Stimulated activated CD8-positive, alpha-beta memory T cell treated with anti-CD3 and anti-CD28 coated beads, Interleukin-4, amount 100 ng/mL, for 1 hour (primary cell): Measurements from ENCODE around the gene AIM2.
"Not testable (repeated sequence)": the region's sequence is repeated elsewhere in the genome, so short reads cannot be mapped to it uniquely, and the experiment has no call there.

Experiments used
- DNase-seq, 2 donors: peaks; one replicate each; pipeline ENCODE4 v3.0.0-alpha.2; 2020; ENCODE audit warnings: low read depth in 2 of 2, low spot score in 1 of 2

Gene AIM2

GRCh38 chr1:159081626-159082025 is 5.1 kb upstream of the AIM2 start:
- DNase-seq, result no peak

GRCh38 chr1:159079525-159079924 is 3.0 kb upstream of the AIM2 start:
- DNase-seq, result no peak

- peak; percentile 57 to 88 for DNase-seq
Observed at GRCh38 chr1:159077120-159077961, 775 bp upstream of the AIM2 start.

GRCh38 chr1:159071970-159072582 is 4.5 kb downstream of the AIM2 start:
- no peak for DNase-seq

GRCh38 chr1:159068886-159069285 is 7.7 kb downstream of the AIM2 start:
- DNase-seq, result no peak

GRCh38 chr1:159067699-159068621 is 8.6 kb downstream of the AIM2 start:
- no peak for DNase-seq

GRCh38 chr1:159066108-159066507 is 10.5 kb downstream of the AIM2 start:
- no peak for DNase-seq

GRCh38 chr1:159065106-159065505 is 11.5 kb downstream of the AIM2 start:
- no peak for DNase-seq

GRCh38 chr1:159058751-159059150 is 17.8 kb downstream of the AIM2 start:
- no peak for DNase-seq

- DNase-seq, result no peak
Observed at GRCh38 chr1:159056069-159056698, 20.4 kb downstream of the AIM2 start.

GRCh38 chr1:159055181-159055641 is 21.4 kb downstream of the AIM2 start:
- DNase-seq, result no peak

GRCh38 chr1:159054427-159054826 is 22.1 kb downstream of the AIM2 start:
- DNase-seq, result no peak

GRCh38 chr1:159051436-159051835 is 25.1 kb downstream of the AIM2 start:
- DNase-seq, result no peak

- not testable (repeated sequence) for DNase-seq
Observed at GRCh38 chr1:159046486-159046885, 30.1 kb downstream of the AIM2 start.

GRCh38 chr1:159040893-159041724 is 35.5 kb downstream of the AIM2 start:
- no peak for DNase-seq

- no peak for DNase-seq
Observed at GRCh38 chr1:159040206-159040605, 36.4 kb downstream of the AIM2 start.

GRCh38 chr1:159030877-159031447 is 45.6 kb downstream of the AIM2 start:
- no peak for DNase-seq

- no peak for DNase-seq
Observed at GRCh38 chr1:159030311-159030710, 46.3 kb downstream of the AIM2 start.

GRCh38 chr1:159026841-159027240 is 49.7 kb downstream of the AIM2 start:
- DNase-seq, result not testable (repeated sequence)

- no peak for DNase-seq
Observed at GRCh38 chr1:159025043-159025442, 51.5 kb downstream of the AIM2 start.
